ENCODE results near the gene AP1S1. TPM values are rescaled to one million over a fixed set of nuclear protein-coding genes. Genes with fewer than 3 reads are reported as not detected.

The AP1S1 gene
- total and polyA plus RNA-seq, 2 of the 13 experiments (the other 11 are each of a cell fraction or from before 2014, with no cell fraction given): 57.5 to 68.1 TPM

- TF ChIP-seq, protein P1, sequence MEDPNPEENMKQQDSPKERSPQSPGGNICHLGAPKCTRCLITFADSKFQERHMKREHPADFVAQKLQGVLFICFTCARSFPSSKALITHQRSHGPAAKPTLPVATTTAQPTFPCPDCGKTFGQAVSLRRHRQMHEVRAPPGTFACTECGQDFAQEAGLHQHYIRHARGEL (CRISPR knock-in tag; IDR thresholded peaks at IDR 0.05): no peak
- TF ChIP-seq ZNF160 (CRISPR knock-in tag; IDR thresholded peaks at IDR 0.05) (no peak), GATAD1 (CRISPR knock-in tag; IDR thresholded peaks at IDR 0.05) (no peak), ZNF20 (CRISPR knock-in tag; IDR thresholded peaks at IDR 0.05) (no peak), ZNF232 (CRISPR knock-in tag; IDR thresholded peaks at IDR 0.05; ENCODE audit: borderline replicate concordance) (peak; percentile 74; the same call in 1 of the 2 replicates), DR1 (CRISPR knock-in tag; IDR thresholded peaks at IDR 0.05) (no peak), ZHX1 (CRISPR knock-in tag; IDR thresholded peaks at IDR 0.05; ENCODE audit: low read depth) (no peak), ZNF704 (CRISPR knock-in tag; IDR thresholded peaks at IDR 0.05; ENCODE audit: borderline replicate concordance) (no peak), SSRP1 (CRISPR knock-in tag; IDR thresholded peaks at IDR 0.05) (no peak), ZSCAN22 (CRISPR knock-in tag; IDR thresholded peaks at IDR 0.05) (no peak), NFKBIZ (CRISPR knock-in tag; IDR thresholded peaks at IDR 0.05) (0 out of 2 replicates have a peak, but pooled peaks have one; percentile 23)
- TF ChIP-seq, protein P2, sequence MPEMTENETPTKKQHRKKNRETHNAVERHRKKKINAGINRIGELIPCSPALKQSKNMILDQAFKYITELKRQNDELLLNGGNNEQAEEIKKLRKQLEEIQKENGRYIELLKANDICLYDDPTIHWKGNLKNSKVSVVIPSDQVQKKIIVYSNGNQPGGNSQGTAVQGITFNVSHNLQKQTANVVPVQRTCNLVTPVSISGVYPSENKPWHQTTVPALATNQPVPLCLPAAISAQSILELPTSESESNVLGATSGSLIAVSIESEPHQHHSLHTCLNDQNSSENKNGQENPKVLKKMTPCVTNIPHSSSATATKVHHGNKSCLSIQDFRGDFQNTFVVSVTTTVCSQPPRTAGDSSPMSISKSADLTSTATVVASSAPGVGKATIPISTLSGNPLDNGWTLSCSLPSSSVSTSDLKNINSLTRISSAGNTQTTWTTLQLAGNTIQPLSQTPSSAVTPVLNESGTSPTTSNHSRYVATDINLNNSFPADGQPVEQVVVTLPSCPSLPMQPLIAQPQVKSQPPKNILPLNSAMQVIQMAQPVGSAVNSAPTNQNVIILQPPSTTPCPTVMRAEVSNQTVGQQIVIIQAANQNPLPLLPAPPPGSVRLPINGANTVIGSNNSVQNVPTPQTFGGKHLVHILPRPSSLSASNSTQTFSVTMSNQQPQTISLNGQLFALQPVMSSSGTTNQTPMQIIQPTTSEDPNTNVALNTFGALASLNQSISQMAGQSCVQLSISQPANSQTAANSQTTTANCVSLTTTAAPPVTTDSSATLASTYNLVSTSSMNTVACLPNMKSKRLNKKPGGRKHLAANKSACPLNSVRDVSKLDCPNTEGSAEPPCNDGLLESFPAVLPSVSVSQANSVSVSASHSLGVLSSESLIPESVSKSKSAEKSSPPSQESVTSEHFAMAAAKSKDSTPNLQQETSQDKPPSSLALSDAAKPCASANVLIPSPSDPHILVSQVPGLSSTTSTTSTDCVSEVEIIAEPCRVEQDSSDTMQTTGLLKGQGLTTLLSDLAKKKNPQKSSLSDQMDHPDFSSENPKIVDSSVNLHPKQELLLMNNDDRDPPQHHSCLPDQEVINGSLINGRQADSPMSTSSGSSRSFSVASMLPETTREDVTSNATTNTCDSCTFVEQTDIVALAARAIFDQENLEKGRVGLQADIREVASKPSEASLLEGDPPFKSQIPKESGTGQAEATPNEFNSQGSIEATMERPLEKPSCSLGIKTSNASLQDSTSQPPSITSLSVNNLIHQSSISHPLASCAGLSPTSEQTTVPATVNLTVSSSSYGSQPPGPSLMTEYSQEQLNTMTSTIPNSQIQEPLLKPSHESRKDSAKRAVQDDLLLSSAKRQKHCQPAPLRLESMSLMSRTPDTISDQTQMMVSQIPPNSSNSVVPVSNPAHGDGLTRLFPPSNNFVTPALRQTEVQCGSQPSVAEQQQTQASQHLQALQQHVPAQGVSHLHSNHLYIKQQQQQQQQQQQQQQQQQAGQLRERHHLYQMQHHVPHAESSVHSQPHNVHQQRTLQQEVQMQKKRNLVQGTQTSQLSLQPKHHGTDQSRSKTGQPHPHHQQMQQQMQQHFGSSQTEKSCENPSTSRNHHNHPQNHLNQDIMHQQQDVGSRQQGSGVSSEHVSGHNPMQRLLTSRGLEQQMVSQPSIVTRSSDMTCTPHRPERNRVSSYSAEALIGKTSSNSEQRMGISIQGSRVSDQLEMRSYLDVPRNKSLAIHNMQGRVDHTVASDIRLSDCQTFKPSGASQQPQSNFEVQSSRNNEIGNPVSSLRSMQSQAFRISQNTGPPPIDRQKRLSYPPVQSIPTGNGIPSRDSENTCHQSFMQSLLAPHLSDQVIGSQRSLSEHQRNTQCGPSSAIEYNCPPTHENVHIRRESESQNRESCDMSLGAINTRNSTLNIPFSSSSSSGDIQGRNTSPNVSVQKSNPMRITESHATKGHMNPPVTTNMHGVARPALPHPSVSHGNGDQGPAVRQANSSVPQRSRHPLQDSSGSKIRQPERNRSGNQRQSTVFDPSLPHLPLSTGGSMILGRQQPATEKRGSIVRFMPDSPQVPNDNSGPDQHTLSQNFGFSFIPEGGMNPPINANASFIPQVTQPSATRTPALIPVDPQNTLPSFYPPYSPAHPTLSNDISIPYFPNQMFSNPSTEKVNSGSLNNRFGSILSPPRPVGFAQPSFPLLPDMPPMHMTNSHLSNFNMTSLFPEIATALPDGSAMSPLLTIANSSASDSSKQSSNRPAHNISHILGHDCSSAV (CRISPR knock-in tag; IDR thresholded peaks at IDR 0.05; ENCODE audit: borderline replicate concordance): no peak
- TF ChIP-seq, protein P3, sequence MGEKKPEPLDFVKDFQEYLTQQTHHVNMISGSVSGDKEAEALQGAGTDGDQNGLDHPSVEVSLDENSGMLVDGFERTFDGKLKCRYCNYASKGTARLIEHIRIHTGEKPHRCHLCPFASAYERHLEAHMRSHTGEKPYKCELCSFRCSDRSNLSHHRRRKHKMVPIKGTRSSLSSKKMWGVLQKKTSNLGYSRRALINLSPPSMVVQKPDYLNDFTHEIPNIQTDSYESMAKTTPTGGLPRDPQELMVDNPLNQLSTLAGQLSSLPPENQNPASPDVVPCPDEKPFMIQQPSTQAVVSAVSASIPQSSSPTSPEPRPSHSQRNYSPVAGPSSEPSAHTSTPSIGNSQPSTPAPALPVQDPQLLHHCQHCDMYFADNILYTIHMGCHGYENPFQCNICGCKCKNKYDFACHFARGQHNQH (CRISPR knock-in tag; IDR thresholded peaks at IDR 0.05): peak; percentile 77; the same call in 1 of the 2 replicates
Measured at GRCh38 chr7:101124376-101125056, 29.8 kb upstream of the AP1S1 start (continued).

Data from HepG2 (cell line).